ENCODE measurements around the gene LTBP3.

The LTBP3 gene

GRCh38 chr11:65503368-65503948, 54.7 kb downstream of the LTBP3 start:
- peaks cover 68% of the 10 kb centered on the region for H3K79me2 ChIP-seq (ENCODE audit: insufficient read depth, low read length)
- TF ChIP-seq, protein P1, sequence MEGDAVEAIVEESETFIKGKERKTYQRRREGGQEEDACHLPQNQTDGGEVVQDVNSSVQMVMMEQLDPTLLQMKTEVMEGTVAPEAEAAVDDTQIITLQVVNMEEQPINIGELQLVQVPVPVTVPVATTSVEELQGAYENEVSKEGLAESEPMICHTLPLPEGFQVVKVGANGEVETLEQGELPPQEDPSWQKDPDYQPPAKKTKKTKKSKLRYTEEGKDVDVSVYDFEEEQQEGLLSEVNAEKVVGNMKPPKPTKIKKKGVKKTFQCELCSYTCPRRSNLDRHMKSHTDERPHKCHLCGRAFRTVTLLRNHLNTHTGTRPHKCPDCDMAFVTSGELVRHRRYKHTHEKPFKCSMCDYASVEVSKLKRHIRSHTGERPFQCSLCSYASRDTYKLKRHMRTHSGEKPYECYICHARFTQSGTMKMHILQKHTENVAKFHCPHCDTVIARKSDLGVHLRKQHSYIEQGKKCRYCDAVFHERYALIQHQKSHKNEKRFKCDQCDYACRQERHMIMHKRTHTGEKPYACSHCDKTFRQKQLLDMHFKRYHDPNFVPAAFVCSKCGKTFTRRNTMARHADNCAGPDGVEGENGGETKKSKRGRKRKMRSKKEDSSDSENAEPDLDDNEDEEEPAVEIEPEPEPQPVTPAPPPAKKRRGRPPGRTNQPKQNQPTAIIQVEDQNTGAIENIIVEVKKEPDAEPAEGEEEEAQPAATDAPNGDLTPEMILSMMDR (IDR thresholded peaks at IDR 0.05; ENCODE audit: insufficient read depth, low read length, poor library complexity, severe bottlenecking) = no peak
- H3K9me2 ChIP-seq (replicated peaks; ENCODE audit: insufficient read depth, low read length) = no peaks in the 10 kb centered on the region
- peak overlapping the region; percentile 89 for H3K9ac ChIP-seq (ENCODE audit: low read length)
- no peak overlapping the region for H2AFZ ChIP-seq (ENCODE audit: low read depth, low read length, severe bottlenecking)
- H3K27ac ChIP-seq (ENCODE audit: low read depth, low read length) = peak overlapping the region; percentile 98; the same call in 1 of the 2 replicates
- no peaks in the 10 kb centered on the region for H3K9me3 ChIP-seq (ENCODE audit: insufficient read depth, low read length)
- H3K27me3 ChIP-seq (ENCODE audit: low read length) = no peaks in the 10 kb centered on the region
- H3K4me3 ChIP-seq (ENCODE audit: insufficient read depth, low read length, poor library complexity, severe bottlenecking) = peak overlapping the region; percentile 77
- H3K36me3 ChIP-seq (ENCODE audit: low read length) = peaks cover 74% of the 10 kb centered on the region
- H4K20me1 ChIP-seq (ENCODE audit: low read depth, low read length) = peaks cover 58% of the 10 kb centered on the region
- peak overlapping the region; percentile 86 for H3K4me2 ChIP-seq (ENCODE audit: low read depth, low read length, poor library complexity, severe bottlenecking)
- H3F3A ChIP-seq (ENCODE audit: insufficient read depth) = peaks cover 95% of the 10 kb centered on the region

- H3K36me3 ChIP-seq (ENCODE audit: low read length) = peaks cover 74% of the 10 kb centered on the region
- peaks cover 58% of the 10 kb centered on the region for H4K20me1 ChIP-seq (ENCODE audit: low read depth, low read length)
- H3K27ac ChIP-seq (ENCODE audit: low read depth, low read length) = peak overlapping the region; percentile 98; the same call in 1 of the 2 replicates
Observed at GRCh38 chr11:65502555-65503367, 55.4 kb downstream of the LTBP3 start.

GRCh38 chr11:65502274-65502554, 55.9 kb downstream of the LTBP3 start:
- Histone ChIP-seq H3K36me3 (ENCODE audit: low read length) (peaks cover 74% of the 10 kb centered on the region), H3K4me3 (ENCODE audit: insufficient read depth, low read length, poor library complexity, severe bottlenecking) (peak overlapping the region; percentile 77), H3F3A (ENCODE audit: insufficient read depth) (peaks cover 96% of the 10 kb centered on the region), H3K9ac (ENCODE audit: low read length) (peak overlapping the region; percentile 89), H3K27me3 (ENCODE audit: low read length) (no peaks in the 10 kb centered on the region), H3K9me3 (ENCODE audit: insufficient read depth, low read length) (no peaks in the 10 kb centered on the region), H3K79me2 (ENCODE audit: insufficient read depth, low read length) (peaks cover 68% of the 10 kb centered on the region), H3K9me2 (replicated peaks; ENCODE audit: insufficient read depth, low read length) (no peaks in the 10 kb centered on the region), H2AFZ (ENCODE audit: low read depth, low read length, severe bottlenecking) (no peak overlapping the region), H3K27ac (ENCODE audit: low read depth, low read length) (peak overlapping the region; percentile 98; the same call in 1 of the 2 replicates), H4K20me1 (ENCODE audit: low read depth, low read length) (peaks cover 58% of the 10 kb centered on the region), H3K4me2 (ENCODE audit: low read depth, low read length, poor library complexity, severe bottlenecking) (peak overlapping the region; percentile 86)
- TF ChIP-seq, protein P1 (IDR thresholded peaks at IDR 0.05; ENCODE audit: insufficient read depth, low read length, poor library complexity, severe bottlenecking) = no peak
- TF ChIP-seq EZH2phosphoT487 (conservative IDR thresholded peaks at IDR 0.05; ENCODE audit: low read length) = no peak

More at GRCh38 chr11:65502555-65503367, 55.4 kb downstream of the LTBP3 start:
- no peaks in the 10 kb centered on the region for H3K9me2 ChIP-seq (replicated peaks; ENCODE audit: insufficient read depth, low read length)
- no peak overlapping the region for H2AFZ ChIP-seq (ENCODE audit: low read depth, low read length, severe bottlenecking)
- peaks cover 100% of the 10 kb centered on the region for H3F3A ChIP-seq (ENCODE audit: insufficient read depth)
- TF ChIP-seq EZH2phosphoT487 (conservative IDR thresholded peaks at IDR 0.05; ENCODE audit: low read length) = no peak
- TF ChIP-seq, protein P1 (IDR thresholded peaks at IDR 0.05; ENCODE audit: insufficient read depth, low read length, poor library complexity, severe bottlenecking) = no peak
- H3K9me3 ChIP-seq (ENCODE audit: insufficient read depth, low read length) = no peaks in the 10 kb centered on the region
- H3K4me2 ChIP-seq (ENCODE audit: low read depth, low read length, poor library complexity, severe bottlenecking) = peak overlapping the region; percentile 86
- peak overlapping the region; percentile 77 for H3K4me3 ChIP-seq (ENCODE audit: insufficient read depth, low read length, poor library complexity, severe bottlenecking)
- no peaks in the 10 kb centered on the region for H3K27me3 ChIP-seq (ENCODE audit: low read length)
- H3K79me2 ChIP-seq (ENCODE audit: insufficient read depth, low read length) = peaks cover 68% of the 10 kb centered on the region
- H3K9ac ChIP-seq (ENCODE audit: low read length) = peak overlapping the region; percentile 89
